Uterus (tissue), 2 donors: ENCODE data around the gene RTKN.

Experiments used
- POLR2A ChIP-seq, 2 donors: fragments of 450-650 bp; IDR thresholded peaks; one replicate each; pipeline ENCODE4 v1.6.1; 2016; ENCODE audit warnings: antibody characterized with exemption in 2 of 2, mild to moderate bottlenecking in 1 of 2, moderate library complexity in 1 of 2
- TF ChIP-seq, protein P1 (sequence below), 4 experiments: fragments of 200-600 bp in 2 of 4; fragments of 450-650 bp in 2 of 4; sonication (generic) in 2 of 4; IDR thresholded peaks; one replicate each; pipeline ENCODE4 v1.5.1; 2016 to 2019; ENCODE audit warnings: antibody characterized with exemption in 4 of 4, mild to moderate bottlenecking in 2 of 4, moderate library complexity in 1 of 4

DNA sequence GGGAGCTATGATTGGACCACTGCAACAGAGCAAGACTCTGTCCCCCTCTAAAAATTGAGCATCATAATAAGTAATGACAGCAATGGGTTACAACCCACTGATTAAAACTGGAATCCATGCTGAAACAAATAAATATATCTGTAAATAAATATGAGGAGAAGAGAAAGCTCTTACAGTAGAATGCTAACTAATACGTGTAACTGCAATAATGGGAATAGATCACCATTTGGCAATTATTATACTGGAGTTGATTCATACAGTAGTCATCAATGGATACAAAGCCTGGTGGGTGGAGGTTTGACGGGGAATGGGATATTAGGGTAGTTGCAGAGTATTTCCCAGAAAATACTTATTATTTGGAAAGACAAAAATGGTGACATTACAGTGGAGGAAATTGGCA is 7.0 kb upstream of the RTKN start:
- TF ChIP-seq POLR2A (IDR thresholded peaks at IDR 0.05): no peak
- TF ChIP-seq, protein P1, sequence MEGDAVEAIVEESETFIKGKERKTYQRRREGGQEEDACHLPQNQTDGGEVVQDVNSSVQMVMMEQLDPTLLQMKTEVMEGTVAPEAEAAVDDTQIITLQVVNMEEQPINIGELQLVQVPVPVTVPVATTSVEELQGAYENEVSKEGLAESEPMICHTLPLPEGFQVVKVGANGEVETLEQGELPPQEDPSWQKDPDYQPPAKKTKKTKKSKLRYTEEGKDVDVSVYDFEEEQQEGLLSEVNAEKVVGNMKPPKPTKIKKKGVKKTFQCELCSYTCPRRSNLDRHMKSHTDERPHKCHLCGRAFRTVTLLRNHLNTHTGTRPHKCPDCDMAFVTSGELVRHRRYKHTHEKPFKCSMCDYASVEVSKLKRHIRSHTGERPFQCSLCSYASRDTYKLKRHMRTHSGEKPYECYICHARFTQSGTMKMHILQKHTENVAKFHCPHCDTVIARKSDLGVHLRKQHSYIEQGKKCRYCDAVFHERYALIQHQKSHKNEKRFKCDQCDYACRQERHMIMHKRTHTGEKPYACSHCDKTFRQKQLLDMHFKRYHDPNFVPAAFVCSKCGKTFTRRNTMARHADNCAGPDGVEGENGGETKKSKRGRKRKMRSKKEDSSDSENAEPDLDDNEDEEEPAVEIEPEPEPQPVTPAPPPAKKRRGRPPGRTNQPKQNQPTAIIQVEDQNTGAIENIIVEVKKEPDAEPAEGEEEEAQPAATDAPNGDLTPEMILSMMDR (IDR thresholded peaks at IDR 0.05): no peak
